CD4-positive, alpha-beta T cell treated with Interleukin-17A for 4 hours (primary cell): ENCODE results near the gene ZBTB44.
"Not testable (repeated sequence)": the region's sequence is repeated elsewhere in the genome, so short reads cannot be mapped to it uniquely, and the experiment has no call there.

Experiments used
- DNase-seq: peaks from one replicate; pipeline ENCODE4 v3.0.0-alpha.2; 2020; ENCODE audit warnings: mixed read lengths

Gene ZBTB44

GRCh38 chr11:130194241-130195023 is 120.3 kb downstream of the ZBTB44 start:
- DNase-seq: no peak

- not testable (repeated sequence) for DNase-seq
Measured at GRCh38 chr11:130193551-130193950, 121.2 kb downstream of the ZBTB44 start.

GRCh38 chr11:130192845-130193267 is 121.9 kb downstream of the ZBTB44 start:
- no peak for DNase-seq

DNA sequence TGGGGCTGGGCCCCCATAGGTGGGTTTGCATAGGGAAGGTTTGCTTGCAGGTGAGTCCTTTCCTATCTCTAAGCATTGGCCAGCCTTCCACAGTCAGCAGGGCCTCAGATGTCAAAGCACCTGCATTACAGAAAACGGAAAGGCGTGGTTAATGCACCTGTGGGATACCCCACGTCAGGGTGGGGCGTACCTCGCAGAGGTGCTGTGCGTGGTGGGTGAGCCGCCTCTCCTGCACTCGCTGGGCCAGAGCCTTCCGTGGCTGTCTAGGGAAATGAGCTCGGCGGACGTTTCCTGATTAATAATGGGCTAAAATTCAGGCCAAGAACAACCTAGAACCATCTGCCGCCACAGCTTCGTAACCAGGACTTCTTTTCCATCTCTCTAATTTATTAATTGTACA is 122.8 kb downstream of the ZBTB44 start:
- DNase-seq: no peak

- no peak for DNase-seq
Measured at GRCh38 chr11:130190371-130190881, 124.3 kb downstream of the ZBTB44 start.

DNA sequence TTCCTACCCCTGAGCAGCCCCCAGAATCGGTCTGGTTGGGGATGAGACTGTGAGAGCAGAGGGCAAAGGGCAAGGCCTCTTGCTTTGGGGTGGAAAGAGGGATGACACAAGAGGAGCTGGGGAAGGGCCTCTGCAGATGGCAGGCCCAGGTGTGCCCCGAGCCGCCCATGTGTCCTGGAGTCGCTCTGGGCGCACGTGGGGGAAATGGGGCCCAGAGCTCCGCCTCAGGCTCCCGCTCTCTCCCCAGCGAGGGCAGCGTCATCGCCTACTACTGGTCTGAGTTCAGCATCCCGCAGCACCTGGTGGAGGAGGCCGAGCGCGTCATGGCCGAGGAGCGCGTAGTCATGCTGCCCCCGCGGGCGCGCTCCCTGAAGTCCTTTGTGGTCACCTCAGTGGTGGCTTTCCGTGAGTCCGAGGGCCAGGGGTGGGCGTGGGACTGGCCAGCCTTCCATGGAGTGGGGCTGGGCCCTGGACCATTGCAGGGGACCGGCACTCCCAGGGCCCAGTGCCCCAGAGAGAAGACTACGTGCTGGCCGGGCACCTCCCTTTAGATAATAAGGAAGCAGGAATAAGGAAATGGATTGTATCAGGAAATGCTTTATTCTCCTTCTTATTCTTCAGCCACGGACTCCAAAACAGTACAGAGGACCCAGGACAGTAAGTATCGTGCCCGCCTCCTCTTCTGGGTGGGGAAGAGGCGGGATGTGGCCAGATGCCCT is 125.1 kb downstream of the ZBTB44 start:
- no peak for DNase-seq

DNA sequence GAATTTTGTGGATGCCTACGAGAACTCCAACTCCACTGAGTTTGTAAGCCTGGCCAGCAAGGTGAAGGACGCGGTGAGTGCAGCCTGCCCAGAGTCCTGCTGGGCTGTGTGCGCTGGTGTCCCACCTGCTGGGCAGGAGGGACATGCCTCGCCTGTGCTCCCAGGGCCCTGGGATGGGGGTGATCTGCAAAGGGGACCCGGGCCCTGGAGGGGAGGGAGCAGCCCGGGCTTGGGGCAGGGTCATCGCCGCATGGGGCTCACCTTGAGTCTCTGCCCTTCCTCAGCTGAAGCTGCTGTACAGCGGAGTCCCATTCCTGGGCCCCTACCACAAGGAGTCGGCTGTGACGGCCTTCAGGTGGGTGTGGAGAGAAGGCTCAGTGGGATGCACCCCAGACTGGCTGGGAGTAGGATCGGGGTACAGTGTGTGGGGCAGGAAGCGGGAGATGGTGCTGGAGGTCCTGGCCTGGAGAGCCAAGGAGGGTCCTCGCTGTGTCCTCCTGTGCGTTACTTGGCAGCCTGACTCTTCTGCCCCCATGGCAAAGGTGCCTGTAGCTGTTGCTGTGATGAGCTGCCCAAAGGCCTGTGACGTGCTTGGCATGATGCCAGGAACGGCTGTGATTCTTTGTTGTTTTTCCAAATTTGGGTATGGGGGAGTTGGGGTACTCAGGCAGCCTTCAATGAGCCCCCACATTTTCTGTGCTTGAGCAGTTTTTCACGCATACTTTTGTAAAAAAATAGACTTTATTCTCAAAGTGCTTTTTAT is 126.0 kb downstream of the ZBTB44 start:
- DNase-seq: no peak

DNA sequence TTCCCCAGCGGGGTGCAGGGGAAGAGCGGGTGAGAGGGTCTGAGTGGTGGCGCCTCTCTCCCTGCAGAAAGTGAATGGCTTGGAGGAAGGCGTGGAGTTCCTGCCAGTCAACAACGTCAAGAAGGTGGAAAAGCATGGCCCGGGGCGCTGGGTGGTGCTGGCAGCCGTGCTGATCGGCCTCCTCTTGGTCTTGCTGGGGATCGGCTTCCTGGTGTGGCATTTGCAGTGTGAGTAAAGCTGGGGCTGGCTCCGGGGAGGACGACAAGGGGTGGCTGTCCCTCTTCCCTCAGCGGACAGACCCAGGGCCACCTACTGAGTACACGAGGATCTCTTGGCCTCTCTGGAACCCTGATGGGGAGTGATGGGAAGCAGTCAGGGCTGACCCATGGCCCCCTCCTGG is 126.7 kb downstream of the ZBTB44 start:
- no peak for DNase-seq

GRCh38 chr11:130187096-130187495 is 127.6 kb downstream of the ZBTB44 start:
- DNase-seq: no peak

- DNase-seq: no peak
Measured at GRCh38 chr11:130183878-130184610, 130.7 kb downstream of the ZBTB44 start.

DNA sequence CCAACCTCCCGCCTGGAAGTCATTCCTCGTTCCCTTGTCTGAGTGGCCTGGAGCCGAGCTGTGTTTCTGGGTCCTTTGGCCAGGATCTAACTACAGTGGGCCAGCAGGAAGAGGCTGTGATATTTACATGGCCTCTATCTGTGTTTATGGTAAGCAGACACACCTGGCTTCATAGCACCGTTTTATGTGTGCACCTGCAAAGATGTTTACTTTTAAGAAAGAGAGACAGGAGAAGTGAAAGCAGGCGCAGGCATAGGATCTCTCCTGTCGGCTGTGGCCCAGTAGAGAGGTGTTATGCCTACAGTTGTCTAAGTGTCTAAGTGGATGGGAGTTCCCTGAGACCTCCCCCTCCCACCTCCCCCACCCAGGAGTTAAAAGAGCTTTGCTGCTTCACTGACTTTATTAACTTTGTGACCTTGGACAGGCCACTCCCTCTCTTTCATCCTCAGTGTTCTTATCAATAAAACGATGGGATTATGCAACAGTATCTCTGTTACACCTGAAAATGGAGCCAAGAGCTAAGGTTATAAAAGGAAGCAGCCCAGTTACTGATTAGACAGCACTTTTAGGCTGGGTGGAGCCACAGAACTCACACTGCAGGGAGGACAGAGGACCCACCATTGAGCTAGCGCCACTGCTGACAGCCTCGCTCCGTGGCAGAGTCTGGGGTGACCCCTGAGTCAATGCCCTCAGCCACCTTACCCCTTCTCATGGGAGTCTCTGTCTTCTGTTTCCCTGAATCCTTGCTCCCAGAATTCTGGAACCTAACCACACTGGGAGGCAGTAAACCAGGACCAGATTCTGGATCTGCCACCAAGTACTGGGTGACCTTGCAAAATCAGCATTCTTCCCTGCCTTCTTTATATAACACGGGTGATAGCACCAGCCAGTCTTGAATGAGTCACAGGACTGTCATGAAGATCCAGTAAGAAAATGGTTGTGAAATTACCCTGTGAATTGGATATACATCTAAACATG is 133.1 kb downstream of the ZBTB44 start:
- no peak for DNase-seq

DNA sequence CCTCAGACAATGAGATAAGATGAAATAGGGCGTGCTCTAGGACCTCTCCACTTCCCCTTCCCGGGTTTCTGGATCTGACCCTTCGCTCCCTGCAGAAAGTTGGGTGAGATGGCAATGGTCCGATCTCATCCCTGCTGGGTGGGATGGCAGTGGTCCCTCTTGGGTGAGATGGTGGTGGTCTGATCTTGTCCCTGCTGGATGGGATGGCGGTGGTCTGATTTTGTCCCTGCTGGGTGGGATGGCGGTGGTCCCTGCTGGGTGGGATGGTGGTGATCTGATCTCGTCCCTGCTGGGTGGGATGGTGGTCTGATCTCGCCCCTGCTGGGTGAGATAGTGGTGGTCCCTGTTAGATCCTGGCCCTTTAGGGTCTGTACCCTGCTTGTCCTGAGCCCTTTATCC is 133.8 kb downstream of the ZBTB44 start:
- no peak for DNase-seq

GRCh38 chr11:130180491-130180890 is 134.2 kb downstream of the ZBTB44 start:
- no peak for DNase-seq

DNA sequence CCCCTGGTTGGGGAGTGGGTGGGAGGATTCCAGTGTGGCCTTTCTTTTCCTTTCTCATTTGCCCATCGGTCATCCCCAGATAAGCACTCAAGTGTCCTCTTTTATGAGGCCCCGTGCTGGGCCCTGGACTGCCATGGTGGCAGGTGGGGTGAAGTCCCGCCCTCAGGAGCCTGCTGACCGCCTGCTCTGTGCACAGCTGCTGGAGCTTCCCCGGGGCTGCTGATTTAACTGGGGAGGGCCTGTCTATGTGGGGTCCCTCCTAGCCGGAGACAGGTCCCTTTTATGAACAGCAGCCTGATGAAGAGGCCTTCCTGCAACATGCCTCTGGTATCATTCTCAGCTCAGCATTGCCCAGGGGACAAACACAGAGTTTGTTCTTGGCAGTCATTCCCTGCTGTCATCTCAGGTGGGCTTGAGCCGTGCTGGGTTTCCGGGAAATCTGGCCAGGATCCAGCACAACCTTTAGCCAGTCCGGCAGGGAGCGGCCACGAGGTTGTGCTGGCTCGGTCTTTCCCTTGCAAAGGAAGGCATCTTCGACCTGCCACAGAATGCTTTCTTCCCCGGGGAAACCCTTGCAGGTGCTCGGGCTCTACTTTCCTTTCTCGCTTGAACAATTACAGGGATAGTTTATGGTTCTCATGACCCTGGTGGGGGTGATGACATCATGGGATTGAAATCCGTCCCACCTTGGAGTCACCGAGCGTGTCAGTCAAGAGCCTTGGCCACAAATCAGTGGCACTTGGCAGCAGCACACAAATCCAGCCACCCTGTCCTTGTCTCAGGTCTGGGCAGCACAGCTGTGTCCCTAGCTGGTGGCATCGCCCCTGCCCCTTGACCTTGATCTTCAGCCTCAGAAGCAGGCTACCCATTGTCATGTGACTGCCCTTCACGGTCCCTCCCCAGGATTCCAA is 135.1 kb downstream of the ZBTB44 start:
- no peak for DNase-seq

DNA sequence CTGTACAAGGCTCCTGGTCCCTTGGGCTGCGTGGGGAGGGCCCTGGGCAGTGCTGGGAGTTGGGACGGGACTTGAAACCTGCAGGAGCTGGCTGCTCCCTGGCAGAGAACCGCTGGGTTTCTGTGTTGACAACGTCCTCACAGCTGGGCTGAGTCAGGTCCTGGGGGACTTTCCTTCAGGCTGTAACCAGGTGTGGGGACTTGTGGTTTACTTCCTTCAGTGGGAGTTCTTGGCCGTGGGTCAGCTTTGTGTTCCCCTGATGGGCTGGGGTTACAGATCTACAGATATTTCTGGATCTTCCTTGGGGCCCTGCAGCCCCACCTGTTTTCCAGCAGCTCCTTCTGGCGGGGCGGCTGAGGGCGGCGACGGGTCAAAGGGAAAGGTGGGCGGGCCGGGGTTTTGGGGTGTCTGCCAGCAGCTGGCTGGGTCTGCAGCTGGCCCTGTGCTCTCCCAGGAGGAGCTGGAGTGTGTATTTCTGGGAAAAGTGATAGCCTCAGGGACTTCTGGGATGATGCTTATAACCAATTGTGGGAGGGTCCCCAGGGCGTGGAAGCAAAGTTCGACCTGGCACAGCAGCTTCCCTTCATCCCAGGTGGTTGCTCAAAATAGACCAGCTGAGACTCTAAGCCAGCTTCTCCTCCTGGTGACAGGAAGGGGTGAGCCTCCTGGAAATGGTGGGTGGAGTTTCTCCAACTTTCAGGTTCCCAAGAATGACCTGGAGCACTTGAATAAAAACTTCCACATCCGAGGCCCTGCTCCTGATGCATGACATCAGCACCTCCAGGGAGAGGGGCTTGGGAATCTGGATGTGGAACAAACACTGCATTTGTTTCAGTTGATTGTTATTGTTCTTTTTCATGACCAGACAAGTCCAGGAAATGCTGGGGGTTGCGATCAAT is 136.0 kb downstream of the ZBTB44 start:
- DNase-seq: no peak

GRCh38 chr11:130177782-130178181 is 136.9 kb downstream of the ZBTB44 start:
- no peak for DNase-seq
